B cell (primary cell): ENCODE measurements around the gene TMEM205. TPM values are rescaled to one million over a fixed set of nuclear protein-coding genes. Genes with fewer than 3 reads are reported as not detected.
A peak's percentile ranks its signal among the peaks of the same experiment; 100 is the strongest.

ENCODE experiments used
- ATAC-seq: fragments of 200-7000 bp; cut with Tn5 transposase; one replicate; pipeline ENCODE4 v1.10.0; 2021; ENCODE audit warnings: low read depth, mild to moderate bottlenecking, moderate number of reproducible peaks, moderate library complexity
- CTCF ChIA-PET: fragments of 350-600 bp; sonication (Branson Sonifier 250); formaldehyde crosslinking; loops from one replicate; lab custom pipeline; 2021; ENCODE audit warnings: antibody characterized with exemption, inconsistent platforms; lab: Charles Lee
- POLR2A ChIA-PET: fragments of 350-600 bp; sonication (Branson Sonifier 250); formaldehyde crosslinking; loops from one replicate; lab custom pipeline; 2021; ENCODE audit warnings: antibody characterized with exemption; lab: Charles Lee
- DNase-seq: peaks from one replicate; pipeline ENCODE4 v3.0.0; 2013
- H2AFZ ChIP-seq: 2 replicates; pipeline ENCODE4 v1.6.1; 2012; ENCODE audit warnings: mild to moderate bottlenecking, low read depth, low read length; ENCODE audit not compliant: insufficient read depth, poor library complexity, severe bottlenecking
- H3K27ac ChIP-seq, 2 donors: 1 replicate in 1 of 2; 2 replicates in 1 of 2; pipeline ENCODE4 v1.5.1; 2012 to 2013; ENCODE audit warnings: low read length in 2 of 2, mild to moderate bottlenecking in 2 of 2, moderate library complexity in 1 of 2
- H3K27me3 ChIP-seq, 4 experiments: fragments of 200-600 bp in 1 of 4; sonication (generic) in 1 of 4; replicated peaks in 1 of 4; 1 replicate in 2 of 4; 2 replicates in 2 of 4; pipeline versions ENCODE4 v1.6.1 to v1.7.0; 2013 to 2016; ENCODE audit warnings: low read length in 3 of 4, mild to moderate bottlenecking in 2 of 4, mixed read lengths in 1 of 4, moderate library complexity in 1 of 4; ENCODE audit not compliant: insufficient read depth in 4 of 4, control insufficient read depth in 3 of 4; ENCODE audit errors: control extremely low read depth in 1 of 4
- H3K36me3 ChIP-seq, 2 experiments: replicated peaks in 1 of 2; 1 replicate in 1 of 2; 2 replicates in 1 of 2; pipeline versions ENCODE4 v1.6.1 to v1.7.1; 2013; ENCODE audit warnings: low read length in 1 of 2; ENCODE audit not compliant: insufficient read depth in 2 of 2, control insufficient read depth in 1 of 2; ENCODE audit errors: control extremely low read depth in 1 of 2, extremely low read depth in 1 of 2
- H3K4me1 ChIP-seq, 2 donors: fragments of 200-600 bp in 1 of 2; sonication (generic) in 1 of 2; 1 replicate in 1 of 2; 2 replicates in 1 of 2; pipeline versions ENCODE4 v1.5.1 to v1.6.1; 2013 to 2017; ENCODE audit warnings: low read length in 2 of 2; ENCODE audit not compliant: control insufficient read depth in 2 of 2, insufficient read depth in 2 of 2
- H3K4me2 ChIP-seq: replicated peaks from 2 replicates; pipeline ENCODE3; 2012; ENCODE audit warnings: mild to moderate bottlenecking, low read depth, low read length; ENCODE audit not compliant: poor library complexity, severe bottlenecking
- H3K4me3 ChIP-seq, 5 experiments: fragments of 200-600 bp in 1 of 5; sonication (generic) in 1 of 5; 1 replicate in 3 of 5; 2 replicates in 2 of 5; pipeline versions ENCODE4 v1.5.1 to v1.7.0; 2011 to 2016; ENCODE audit warnings: low read length in 4 of 5, mild to moderate bottlenecking in 4 of 5, low read depth in 2 of 5, control low read depth in 1 of 5, moderate library complexity in 1 of 5; ENCODE audit not compliant: insufficient read depth in 1 of 5; ENCODE audit errors: control extremely low read depth in 1 of 5, extremely low read depth in 1 of 5
- H3K79me2 ChIP-seq: fragments of 200-600 bp; sonication (generic); one replicate; pipeline ENCODE4 v1.6.0; 2016; ENCODE audit warnings: low read length; ENCODE audit not compliant: control insufficient read depth, insufficient read depth
- H3K9ac ChIP-seq: fragments of 200-600 bp; sonication (generic); 2 replicates; pipeline ENCODE4 v1.6.1; 2017; ENCODE audit warnings: mild to moderate bottlenecking, low read length, moderate library complexity
- H3K9me3 ChIP-seq, 3 donors: one replicate each; pipeline versions ENCODE4 v1.6.1 to v1.7.1; 2013; ENCODE audit warnings: low read length in 2 of 3; ENCODE audit not compliant: control insufficient read depth in 2 of 3, insufficient read depth in 1 of 3; ENCODE audit errors: control extremely low read depth in 1 of 3
- H4K20me1 ChIP-seq: 2 replicates; pipeline ENCODE4 v1.6.0; 2012; ENCODE audit warnings: mild to moderate bottlenecking, low read length; ENCODE audit not compliant: insufficient read depth, control insufficient read depth, poor library complexity, severe bottlenecking
- H3K27ac Mint-ChIP-seq: one replicate; pipeline ENCODE4 v1.8.0; 2021; ENCODE audit warnings: mixed read lengths
- H3K27me3 Mint-ChIP-seq: one replicate; pipeline ENCODE4 v1.8.0; 2021; ENCODE audit warnings: mixed read lengths
- H3K4me1 Mint-ChIP-seq: one replicate; pipeline ENCODE4 v1.8.0; 2021; ENCODE audit warnings: mixed read lengths
- H3K4me3 Mint-ChIP-seq: one replicate; pipeline ENCODE4 v1.8.0; 2021; ENCODE audit warnings: mixed read lengths
- H3K9me3 Mint-ChIP-seq: one replicate; pipeline ENCODE4 v1.8.0; 2022; ENCODE audit warnings: mixed read lengths; ENCODE audit not compliant: insufficient read depth
- CTCF ChIP-seq: fragments of 200-600 bp; IDR thresholded peaks from one replicate; pipeline ENCODE4 v1.8.0; 2022; ENCODE audit warnings: antibody characterized with exemption, mild to moderate bottlenecking
- EZH2 ChIP-seq: IDR thresholded peaks from 2 replicates; pipeline ENCODE4 v1.6.1; 2012; ENCODE audit warnings: borderline replicate concordance, low read depth, mild to moderate bottlenecking, moderate library complexity, low read length; ENCODE audit not compliant: insufficient read depth, poor library complexity, severe bottlenecking
- WGBS: methylation state at CpG from one replicate; pipeline ENCODE4 v1.1.5; 2013; ENCODE audit warnings: missing lambda C conversion rate; ENCODE audit not compliant: insufficient coverage; 5-methylcytosine and 5-hydroxymethylcytosine counted together
- intact Hi-C: fragments of 100-400 bp; cut with micrococcal nuclease; formaldehyde crosslinking; loops from one replicate; pipeline ENCODE4 v1.10.0; 2022
- polyA plus RNA-seq: library from polyadenylated mRNA; depleted of rRNA; stranded (reverse); fragments of >200 nt; gene quantifications from 2 replicates; pipeline ENCODE4 v1.2.3, GENCODE V29; 2012
- total RNA-seq, 2 donors: library from RNA; stranded (reverse); fragments of 120-200 nt in 1 of 2; gene quantifications; 1 replicate in 1 of 2; 2 replicates in 1 of 2; pipeline versions ENCODE4 v1.2.3 to v1.2.4, GENCODE V29; 2013 to 2022

Gene TMEM205
- total and polyA plus RNA-seq, 2 donors (not counting 1 experiment from before 2014, with no cell fraction given): 48.5 to 152 TPM

GRCh38 chr19:11293433-11294389, 52.4 kb downstream of the TMEM205 start:
- ATAC-seq (peak; percentile 99), DNase-seq (peak; percentile 82)
- H3K27me3 Mint-ChIP-seq: peaks cover 24% of the 10 kb centered on the region
- no peaks in the 10 kb centered on the region for H4K20me1 ChIP-seq
- WGBS: 2% methylated on average over 33 of the region's 41 CpGs
- no peaks in the 10 kb centered on the region for H3K9me3 ChIP-seq
- H3K4me3 Mint-ChIP-seq: peak overlapping the region; percentile 73
- H3K27me3 ChIP-seq: peaks cover 0 to 14% (median 0%) of the 10 kb centered on the region in 4 experiments
- H2AFZ ChIP-seq: peak overlapping the region; percentile 46
- H3K9me3 Mint-ChIP-seq: no peaks in the 10 kb centered on the region
- no peaks in the 10 kb centered on the region for H3K79me2 ChIP-seq
- H3K4me1 Mint-ChIP-seq: peaks cover 8% of the 10 kb centered on the region
- intact Hi-C loops: loop anchor here (1.0 to 2.0 kb wide), 3 partner anchors 81 to 189 kb away; partner anchors contain the start of gene SWSAP1
- peak overlapping the region; percentile 63 for H3K27ac Mint-ChIP-seq
- POLR2A ChIA-PET: no interaction called here
- peak overlapping the region; percentile 71 for H3K4me2 ChIP-seq
- TF ChIP-seq CTCF (peak; percentile 98), EZH2 (no peak)
- H3K36me3 ChIP-seq: no peaks in the 10 kb centered on the region
- H3K4me1 ChIP-seq: peaks cover 0 to 10% of the 10 kb centered on the region in 2 donors
- CTCF ChIA-PET: interaction anchor here (0.7 to 4.1 kb wide), 14 partner anchors 26 to 734 kb away, joined by 3 to 38 read pairs (median 5); partner anchors contain the start of genes CCDC159, ELAVL3, ODAD3 and PRKCSH
- no peak overlapping the region for H3K4me3 ChIP-seq
- no peak overlapping the region for H3K27ac ChIP-seq
- peak overlapping the region; percentile 35 for H3K9ac ChIP-seq

Other genes with a start within 250 kb of the TMEM205 start
- 0.15 and 0.90 TPM in 2 replicates for gene SPC24, start 190.5 kb downstream of the TMEM205 start, total RNA-seq
- 0.12 and 0.48 TPM in 2 replicates for gene SPC24, start 190.5 kb downstream of the TMEM205 start, polyA plus RNA-seq
- gene KANK2, start 148.7 kb downstream of the TMEM205 start, total RNA-seq: 15.2 and 18.9 TPM in 2 replicates
- 0.54 and 0.92 TPM in 2 replicates for gene KANK2, start 148.7 kb downstream of the TMEM205 start, polyA plus RNA-seq
- gene ANGPTL8, start 106.6 kb downstream of the TMEM205 start, total RNA-seq: not detected in 2 replicates
- gene ANGPTL8, start 106.6 kb downstream of the TMEM205 start, polyA plus RNA-seq: not detected in 2 replicates
- gene DOCK6, start 83.7 kb downstream of the TMEM205 start, total RNA-seq: 11.9 and 14.8 TPM in 2 replicates
- 3.0 and 5.3 TPM in 2 replicates for gene DOCK6, start 83.7 kb downstream of the TMEM205 start, polyA plus RNA-seq
- not detected in 2 replicates for gene TSPAN16, start 50.1 kb downstream of the TMEM205 start, total RNA-seq
- gene TSPAN16, start 50.1 kb downstream of the TMEM205 start, polyA plus RNA-seq: not detected in 2 replicates
- gene RAB3D, start 6.6 kb downstream of the TMEM205 start, total RNA-seq: 8.9 TPM in 2 replicates
- 5.3 and 5.4 TPM in 2 replicates for gene RAB3D, start 6.6 kb downstream of the TMEM205 start, polyA plus RNA-seq
- gene CCDC159, start 251 bp upstream of the TMEM205 start, total RNA-seq: 56.0 and 57.5 TPM in 2 replicates
- 128 and 146 TPM in 2 replicates for gene CCDC159, start 251 bp upstream of the TMEM205 start, polyA plus RNA-seq
- gene PLPPR2, start 9.2 kb upstream of the TMEM205 start, total RNA-seq: 3.8 and 4.5 TPM in 2 replicates
- gene PLPPR2, start 9.2 kb upstream of the TMEM205 start, polyA plus RNA-seq: 11.1 and 11.5 TPM in 2 replicates
- gene SWSAP1, start 28.4 kb upstream of the TMEM205 start, total RNA-seq: 5.0 TPM in 2 replicates
- 6.4 and 7.6 TPM in 2 replicates for gene SWSAP1, start 28.4 kb upstream of the TMEM205 start, polyA plus RNA-seq
- 6.4 and 9.4 TPM in 2 replicates for gene EPOR, start 38.0 kb upstream of the TMEM205 start, total RNA-seq
- 12.7 and 13.8 TPM in 2 replicates for gene EPOR, start 38.0 kb upstream of the TMEM205 start, polyA plus RNA-seq
- gene RGL3, start 73.0 kb upstream of the TMEM205 start, total RNA-seq: 0.54 and 0.78 TPM in 2 replicates
- gene RGL3, start 73.0 kb upstream of the TMEM205 start, polyA plus RNA-seq: 2.8 and 3.5 TPM in 2 replicates
- gene ODAD3, start 88.9 kb upstream of the TMEM205 start, total RNA-seq: 0.27 and 0.62 TPM in 2 replicates
- 0.18 and 0.69 TPM in 2 replicates for gene ODAD3, start 88.9 kb upstream of the TMEM205 start, polyA plus RNA-seq
- 364 and 402 TPM in 2 replicates for gene PRKCSH, start 89.4 kb upstream of the TMEM205 start, total RNA-seq
- 259 and 336 TPM in 2 replicates for gene PRKCSH, start 89.4 kb upstream of the TMEM205 start, polyA plus RNA-seq
- gene ELAVL3, start 134.8 kb upstream of the TMEM205 start, total RNA-seq: not detected in 2 replicates
- 0.01 TPM in 1 of 2 replicates, not detected in the other for gene ELAVL3, start 134.8 kb upstream of the TMEM205 start, polyA plus RNA-seq
- gene ZNF653, start 159.6 kb upstream of the TMEM205 start, total RNA-seq: 24.2 and 28.0 TPM in 2 replicates
- gene ZNF653, start 159.6 kb upstream of the TMEM205 start, polyA plus RNA-seq: 17.4 and 26.2 TPM in 2 replicates
- gene ECSIT, start 182.9 kb upstream of the TMEM205 start, total RNA-seq: 45.6 and 56.7 TPM in 2 replicates
- 57.8 and 63.1 TPM in 2 replicates for gene ECSIT, start 182.9 kb upstream of the TMEM205 start, polyA plus RNA-seq
- gene CNN1, start 192.6 kb upstream of the TMEM205 start, total RNA-seq: not detected in 2 replicates
- gene CNN1, start 192.6 kb upstream of the TMEM205 start, polyA plus RNA-seq: not detected in 2 replicates
- gene ELOF1, start 213.0 kb upstream of the TMEM205 start, total RNA-seq: 69.5 and 70.9 TPM in 2 replicates
- 64.1 and 76.2 TPM in 2 replicates for gene ELOF1, start 213.0 kb upstream of the TMEM205 start, polyA plus RNA-seq
- gene ACP5, start 231.4 kb upstream of the TMEM205 start, total RNA-seq: 151 and 158 TPM in 2 replicates
- gene ACP5, start 231.4 kb upstream of the TMEM205 start, polyA plus RNA-seq: 152 and 169 TPM in 2 replicates